Measurements from ENCODE around the gene LRRC23.

GRCh38 chr12:6863586-6864321 lies 40.9 kb upstream of the LRRC23 start:
- TF ChIP-seq CTCF (IDR thresholded peaks at IDR 0.05; ENCODE audit: low read length): no peak
- no peak for TF ChIP-seq EZH2 (IDR thresholded peaks at IDR 0.05; ENCODE audit: borderline replicate concordance, low read length)
